ENCODE data around the gene ACYP1. TPM values are rescaled to one million over a fixed set of nuclear protein-coding genes. Genes with fewer than 3 reads are reported as not detected.

ACYP1 gene
- total and polyA plus RNA-seq, 9 of the 15 experiments (the other 6 are each of a cell fraction or from before 2014, with no cell fraction given): 19.9 to 113 (median 52.3) TPM

DNA sequence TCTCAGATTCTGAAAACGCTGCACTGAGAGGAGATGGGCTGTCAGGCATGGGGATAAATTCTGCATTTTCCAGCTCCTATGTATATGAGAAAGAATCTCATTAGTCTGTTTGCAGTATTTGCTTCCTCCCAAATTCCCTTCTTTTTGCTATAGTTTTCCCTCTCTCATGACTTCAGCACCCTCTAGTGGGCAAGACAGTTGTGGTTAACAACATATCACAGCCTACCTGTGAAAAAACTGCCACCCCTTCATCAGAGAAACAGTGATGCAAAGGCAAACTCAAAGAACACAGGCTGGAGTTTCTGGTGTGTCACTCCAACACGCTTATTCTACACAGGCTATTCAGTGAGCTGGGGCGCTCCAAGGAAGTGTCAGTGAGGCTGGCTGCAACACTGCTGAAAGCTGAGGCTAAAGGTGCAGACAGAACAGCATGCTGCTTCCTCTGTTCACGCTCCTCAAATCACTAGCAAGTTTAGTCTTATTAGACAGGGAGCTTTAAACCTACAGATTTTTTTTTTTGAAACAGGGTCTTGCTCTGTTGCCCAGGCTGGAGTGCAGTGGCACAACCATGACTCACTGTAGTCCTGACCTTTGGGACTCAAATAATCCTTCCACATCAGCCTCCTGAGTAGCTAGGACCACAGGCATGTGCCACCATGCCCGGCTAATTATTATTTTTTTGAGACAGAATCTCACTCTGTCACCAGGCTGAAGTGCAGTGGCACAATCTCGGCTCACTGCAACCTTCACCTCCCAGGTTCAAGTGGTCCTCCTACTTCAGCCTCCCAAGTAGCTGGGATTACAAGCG, 24.9 kb upstream of the ACYP1 start:
- BruUV-seq (replicated peaks): no TSS peak
- H2AFZ ChIP-seq (ENCODE audit: low read depth, low read length): no peak overlapping the region
- H3K4me3 ChIP-seq: no peak overlapping the region
- H3K4me2 ChIP-seq (ENCODE audit: insufficient read depth, low read length): no peak overlapping the region
- ChIA-PET CTCF (ENCODE audit: low intra/inter-chr PET ratio) (interaction anchor here (1.4 to 2.3 kb wide), 4 partner anchors 142 to 228 kb away, joined by 4 to 23 read pairs (median 20); no protein-coding TSS in a partner anchor), POLR2A (interaction anchor here (0.5 to 1.2 kb wide), 6 partner anchors 8 to 406 kb away, joined by 3 to 6 read pairs (median 4); no protein-coding TSS in a partner anchor)
- no peaks in the 10 kb centered on the region for H3K9me3 ChIP-seq (replicated peaks; ENCODE audit: control insufficient read depth, insufficient read depth, low read depth, low read length)
- no peaks in the 10 kb centered on the region for H3K9me1 ChIP-seq (ENCODE audit: control insufficient read depth, insufficient read depth, low read length)
- H3K4me1 ChIP-seq (replicated peaks in 1 of 2; ENCODE audit: control insufficient read depth in 2 of 2, insufficient read depth in 2 of 2, low read length in 2 of 2): no peaks in the 10 kb centered on the region
- H3K27ac ChIP-seq (ENCODE audit: extremely low read depth, low read depth, low read length): no peak overlapping the region
- H3K9ac ChIP-seq (ENCODE audit: insufficient read depth in 1 of 2, low read depth in 2 of 2, low read length in 2 of 2): no peak overlapping the region
- in situ Hi-C loops (cut with MboI) (no loop called here), intact Hi-C loops (cut with micrococcal nuclease) (loop anchor here (1.0 kb wide), 3 partner anchors 143 to 227 kb away; no protein-coding TSS in a partner anchor)
- no peaks in the 10 kb centered on the region for H3K27me3 ChIP-seq (ENCODE audit: control insufficient read depth in 2 of 2, insufficient read depth in 2 of 2, low read length in 2 of 2)
- peak; percentile 75 for FAIRE-seq
- peak; percentile 85 for ATAC-seq
- H3K36me3 ChIP-seq (ENCODE audit: control insufficient read depth, insufficient read depth, low read length): peaks cover 34% of the 10 kb centered on the region; the same call in 2 of the 3 replicates
- WGBS (ENCODE audit: insufficient coverage, low coverage, missing lambda C conversion rate): 37% methylated on average over 6 of the region's 7 CpGs
- no peaks in the 10 kb centered on the region for H3K79me2 ChIP-seq (ENCODE audit: control insufficient read depth, insufficient read depth, low read length)
- H4K20me1 ChIP-seq (replicated peaks; ENCODE audit: control insufficient read depth, insufficient read depth, low read length): no peaks in the 10 kb centered on the region
- DNase-seq (ENCODE audit: extremely low read depth in 1 of 4, low spot score in 3 of 4): peak; percentile 33 to 63 (median 37)
- no peak for TF ChIP-seq TRIM28 (IDR thresholded peaks at IDR 0.05)
- TF ChIP-seq, protein P1, sequence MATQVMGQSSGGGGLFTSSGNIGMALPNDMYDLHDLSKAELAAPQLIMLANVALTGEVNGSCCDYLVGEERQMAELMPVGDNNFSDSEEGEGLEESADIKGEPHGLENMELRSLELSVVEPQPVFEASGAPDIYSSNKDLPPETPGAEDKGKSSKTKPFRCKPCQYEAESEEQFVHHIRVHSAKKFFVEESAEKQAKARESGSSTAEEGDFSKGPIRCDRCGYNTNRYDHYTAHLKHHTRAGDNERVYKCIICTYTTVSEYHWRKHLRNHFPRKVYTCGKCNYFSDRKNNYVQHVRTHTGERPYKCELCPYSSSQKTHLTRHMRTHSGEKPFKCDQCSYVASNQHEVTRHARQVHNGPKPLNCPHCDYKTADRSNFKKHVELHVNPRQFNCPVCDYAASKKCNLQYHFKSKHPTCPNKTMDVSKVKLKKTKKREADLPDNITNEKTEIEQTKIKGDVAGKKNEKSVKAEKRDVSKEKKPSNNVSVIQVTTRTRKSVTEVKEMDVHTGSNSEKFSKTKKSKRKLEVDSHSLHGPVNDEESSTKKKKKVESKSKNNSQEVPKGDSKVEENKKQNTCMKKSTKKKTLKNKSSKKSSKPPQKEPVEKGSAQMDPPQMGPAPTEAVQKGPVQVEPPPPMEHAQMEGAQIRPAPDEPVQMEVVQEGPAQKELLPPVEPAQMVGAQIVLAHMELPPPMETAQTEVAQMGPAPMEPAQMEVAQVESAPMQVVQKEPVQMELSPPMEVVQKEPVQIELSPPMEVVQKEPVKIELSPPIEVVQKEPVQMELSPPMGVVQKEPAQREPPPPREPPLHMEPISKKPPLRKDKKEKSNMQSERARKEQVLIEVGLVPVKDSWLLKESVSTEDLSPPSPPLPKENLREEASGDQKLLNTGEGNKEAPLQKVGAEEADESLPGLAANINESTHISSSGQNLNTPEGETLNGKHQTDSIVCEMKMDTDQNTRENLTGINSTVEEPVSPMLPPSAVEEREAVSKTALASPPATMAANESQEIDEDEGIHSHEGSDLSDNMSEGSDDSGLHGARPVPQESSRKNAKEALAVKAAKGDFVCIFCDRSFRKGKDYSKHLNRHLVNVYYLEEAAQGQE (IDR thresholded peaks at IDR 0.05; ENCODE audit: borderline replicate concordance): peak; percentile 73
- TF ChIP-seq, protein P1 (CRISPR knock-in tag; IDR thresholded peaks at IDR 0.05; ENCODE audit: low read depth): no peak
- TF ChIP-seq, protein P2, sequence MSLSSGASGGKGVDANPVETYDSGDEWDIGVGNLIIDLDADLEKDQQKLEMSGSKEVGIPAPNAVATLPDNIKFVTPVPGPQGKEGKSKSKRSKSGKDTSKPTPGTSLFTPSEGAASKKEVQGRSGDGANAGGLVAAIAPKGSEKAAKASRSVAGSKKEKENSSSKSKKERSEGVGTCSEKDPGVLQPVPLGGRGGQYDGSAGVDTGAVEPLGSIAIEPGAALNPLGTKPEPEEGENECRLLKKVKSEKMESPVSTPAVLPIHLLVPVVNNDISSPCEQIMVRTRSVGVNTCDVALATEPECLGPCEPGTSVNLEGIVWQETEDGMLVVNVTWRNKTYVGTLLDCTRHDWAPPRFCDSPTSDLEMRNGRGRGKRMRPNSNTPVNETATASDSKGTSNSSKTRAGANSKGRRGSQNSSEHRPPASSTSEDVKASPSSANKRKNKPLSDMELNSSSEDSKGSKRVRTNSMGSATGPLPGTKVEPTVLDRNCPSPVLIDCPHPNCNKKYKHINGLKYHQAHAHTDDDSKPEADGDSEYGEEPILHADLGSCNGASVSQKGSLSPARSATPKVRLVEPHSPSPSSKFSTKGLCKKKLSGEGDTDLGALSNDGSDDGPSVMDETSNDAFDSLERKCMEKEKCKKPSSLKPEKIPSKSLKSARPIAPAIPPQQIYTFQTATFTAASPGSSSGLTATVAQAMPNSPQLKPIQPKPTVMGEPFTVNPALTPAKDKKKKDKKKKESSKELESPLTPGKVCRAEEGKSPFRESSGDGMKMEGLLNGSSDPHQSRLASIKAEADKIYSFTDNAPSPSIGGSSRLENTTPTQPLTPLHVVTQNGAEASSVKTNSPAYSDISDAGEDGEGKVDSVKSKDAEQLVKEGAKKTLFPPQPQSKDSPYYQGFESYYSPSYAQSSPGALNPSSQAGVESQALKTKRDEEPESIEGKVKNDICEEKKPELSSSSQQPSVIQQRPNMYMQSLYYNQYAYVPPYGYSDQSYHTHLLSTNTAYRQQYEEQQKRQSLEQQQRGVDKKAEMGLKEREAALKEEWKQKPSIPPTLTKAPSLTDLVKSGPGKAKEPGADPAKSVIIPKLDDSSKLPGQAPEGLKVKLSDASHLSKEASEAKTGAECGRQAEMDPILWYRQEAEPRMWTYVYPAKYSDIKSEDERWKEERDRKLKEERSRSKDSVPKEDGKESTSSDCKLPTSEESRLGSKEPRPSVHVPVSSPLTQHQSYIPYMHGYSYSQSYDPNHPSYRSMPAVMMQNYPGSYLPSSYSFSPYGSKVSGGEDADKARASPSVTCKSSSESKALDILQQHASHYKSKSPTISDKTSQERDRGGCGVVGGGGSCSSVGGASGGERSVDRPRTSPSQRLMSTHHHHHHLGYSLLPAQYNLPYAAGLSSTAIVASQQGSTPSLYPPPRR (CRISPR knock-in tag; IDR thresholded peaks at IDR 0.05; ENCODE audit: borderline replicate concordance): no peak
- peak; percentile 28; the same call in 1 of the 2 replicates for TF ChIP-seq CC2D1A (IDR thresholded peaks at IDR 0.05)
- peak; percentile 61; the same call in 1 of the 2 replicates for TF ChIP-seq ESRRA (IDR thresholded peaks at IDR 0.05; ENCODE audit: borderline replicate concordance, low read depth)
- TF ChIP-seq RAD21 (CRISPR knock-in tag; conservative IDR thresholded peaks at IDR 0.05 in 1 of 2, IDR thresholded peaks at IDR 0.05 in 1 of 2): peak; percentile 74 to 90
